ENCODE results near the gene GPR32.
"Not testable (repeated sequence)": the region's sequence is repeated elsewhere in the genome, so short reads cannot be mapped to it uniquely, and the experiment has no call there.

Gene GPR32

DNA sequence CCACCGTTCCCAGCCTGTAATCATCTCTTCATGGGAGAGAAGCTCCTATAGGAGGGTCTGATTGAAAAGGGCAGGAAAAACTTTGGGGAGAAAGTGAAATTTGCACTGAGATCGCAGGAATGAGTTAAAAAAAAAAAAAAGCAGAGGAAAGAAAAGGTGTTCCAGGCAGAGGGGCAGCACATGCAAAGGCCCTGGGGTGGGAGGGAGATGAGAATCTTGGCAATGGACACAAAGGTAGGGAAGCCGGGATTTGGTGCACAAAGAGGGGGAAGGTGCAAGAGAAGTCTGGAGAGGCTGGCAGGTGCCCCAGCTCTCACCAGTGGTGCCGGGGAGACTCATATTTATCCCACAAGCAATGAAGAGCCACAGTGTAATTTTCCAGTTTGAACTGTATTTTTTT lies 16.4 kb upstream of the GPR32 start:
- no peak overlapping the region for H3K4me3 ChIP-seq (ENCODE audit: low read depth in 1 of 2, low read length in 2 of 2)
- no peaks in the 10 kb centered on the region for H3K9me3 ChIP-seq (ENCODE audit: control insufficient read depth in 1 of 2, low read length in 2 of 2)
- H3K27me3 ChIP-seq (ENCODE audit: low read depth, low read length) = no peaks in the 10 kb centered on the region
- H3K36me3 ChIP-seq (ENCODE audit: control insufficient read depth in 1 of 2, insufficient read depth in 2 of 2, low read length in 2 of 2) = no peaks in the 10 kb centered on the region
- no peaks in the 10 kb centered on the region for H3K4me1 ChIP-seq (ENCODE audit: control insufficient read depth in 1 of 2, insufficient read depth in 2 of 2, low read length in 2 of 2)
- H3K27ac ChIP-seq (ENCODE audit: low read length) = no peak overlapping the region

GRCh38 chr19:50756244-50756643 lies 14.0 kb upstream of the GPR32 start:
- not testable (repeated sequence) for H3K27ac ChIP-seq (ENCODE audit: low read length); H3K27me3 ChIP-seq (ENCODE audit: low read depth, low read length); H3K4me1 ChIP-seq (ENCODE audit: control insufficient read depth in 1 of 2, insufficient read depth in 2 of 2, low read length in 2 of 2); H3K4me3 ChIP-seq (ENCODE audit: low read depth in 1 of 2, low read length in 2 of 2); H3K36me3 ChIP-seq (ENCODE audit: control insufficient read depth in 1 of 2, insufficient read depth in 2 of 2, low read length in 2 of 2); H3K9me3 ChIP-seq (ENCODE audit: control insufficient read depth in 1 of 2, low read length in 2 of 2)

- not testable (repeated sequence) for H3K4me3 ChIP-seq (ENCODE audit: low read depth in 1 of 2, low read length in 2 of 2); H3K36me3 ChIP-seq (ENCODE audit: control insufficient read depth in 1 of 2, insufficient read depth in 2 of 2, low read length in 2 of 2); H3K27ac ChIP-seq (ENCODE audit: low read length); H3K9me3 ChIP-seq (ENCODE audit: control insufficient read depth in 1 of 2, low read length in 2 of 2); H3K27me3 ChIP-seq (ENCODE audit: low read depth, low read length); H3K4me1 ChIP-seq (ENCODE audit: control insufficient read depth in 1 of 2, insufficient read depth in 2 of 2, low read length in 2 of 2)
These were observed 12.6 kb upstream of the GPR32 start for GRCh38 chr19:50757624-50758023.

DNA sequence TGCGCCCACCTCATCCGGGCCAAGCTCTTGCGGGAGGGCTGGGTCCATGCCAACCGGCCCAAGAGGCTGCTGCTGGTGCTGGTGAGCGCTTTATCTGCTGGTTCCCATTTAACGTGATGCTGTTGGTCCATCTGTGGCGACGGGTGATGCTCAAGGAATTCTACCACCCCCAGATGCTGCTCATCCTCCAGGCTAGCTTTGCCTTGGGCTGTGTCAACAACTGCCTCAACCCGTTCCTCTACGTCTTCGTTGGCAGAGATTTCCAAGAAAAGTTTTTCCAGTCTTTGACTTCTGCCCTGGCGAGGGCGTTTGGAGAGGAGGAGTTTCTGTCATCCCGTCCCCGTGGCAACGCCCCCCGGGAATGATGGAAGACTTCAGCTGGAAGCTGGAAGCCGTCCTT lies 11.2 kb upstream of the GPR32 start:
- not testable (repeated sequence) for H3K27ac ChIP-seq (ENCODE audit: low read length); H3K4me1 ChIP-seq (ENCODE audit: control insufficient read depth in 1 of 2, insufficient read depth in 2 of 2, low read length in 2 of 2); H3K9me3 ChIP-seq (ENCODE audit: control insufficient read depth in 1 of 2, low read length in 2 of 2); H3K36me3 ChIP-seq (ENCODE audit: control insufficient read depth in 1 of 2, insufficient read depth in 2 of 2, low read length in 2 of 2); H3K27me3 ChIP-seq (ENCODE audit: low read depth, low read length); H3K4me3 ChIP-seq (ENCODE audit: low read depth in 1 of 2, low read length in 2 of 2)

DNA sequence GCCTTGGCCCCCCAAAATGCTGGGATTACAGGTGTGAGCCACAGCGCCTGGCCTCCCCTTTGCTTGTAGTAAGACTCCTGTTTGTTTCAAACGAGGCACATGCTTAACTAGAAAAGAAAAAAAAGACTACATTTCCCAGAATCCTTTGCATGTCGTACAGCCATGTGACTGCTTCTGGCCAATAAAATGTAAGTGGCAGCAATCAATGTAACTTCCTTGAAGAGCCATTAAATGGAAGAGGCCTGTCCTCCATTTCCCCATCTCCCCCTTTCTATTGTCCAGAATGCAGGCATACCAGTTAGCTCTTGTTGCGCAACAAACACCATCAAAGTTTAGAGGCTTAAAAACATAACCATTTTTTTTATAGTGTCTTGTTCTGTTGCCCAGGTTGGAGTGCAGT lies 10.4 kb upstream of the GPR32 start:
- Histone ChIP-seq H3K4me3 (ENCODE audit: low read depth in 1 of 2, low read length in 2 of 2) (no peak overlapping the region), H3K27ac (ENCODE audit: low read length) (no peak overlapping the region), H3K27me3 (ENCODE audit: low read depth, low read length) (no peaks in the 10 kb centered on the region)

DNA sequence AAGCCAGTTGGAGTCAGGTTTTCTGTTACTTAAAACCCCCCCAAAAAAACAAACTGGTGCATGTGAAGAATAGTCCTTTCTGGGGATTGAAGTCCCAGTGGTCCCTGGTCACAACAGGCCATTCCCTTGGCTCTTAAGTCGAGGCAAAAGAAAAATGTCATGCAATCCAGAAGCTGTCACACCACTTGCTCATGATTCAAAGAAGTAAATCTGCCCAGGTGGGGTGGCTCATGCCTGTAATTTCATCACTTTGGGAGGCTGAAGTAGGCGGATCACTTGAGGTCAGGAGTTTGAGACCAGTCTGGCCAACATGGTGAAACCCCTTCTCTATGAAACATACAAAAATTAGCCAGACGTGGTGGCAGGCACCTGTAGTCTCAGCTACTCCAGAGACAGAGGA lies 8.8 kb upstream of the GPR32 start:
- not testable (repeated sequence) for H3K9me3 ChIP-seq (ENCODE audit: control insufficient read depth in 1 of 2, low read length in 2 of 2); H3K27me3 ChIP-seq (ENCODE audit: low read depth, low read length); H3K27ac ChIP-seq (ENCODE audit: low read length); H3K4me3 ChIP-seq (ENCODE audit: low read depth in 1 of 2, low read length in 2 of 2); H3K4me1 ChIP-seq (ENCODE audit: control insufficient read depth in 1 of 2, insufficient read depth in 2 of 2, low read length in 2 of 2); H3K36me3 ChIP-seq (ENCODE audit: control insufficient read depth in 1 of 2, insufficient read depth in 2 of 2, low read length in 2 of 2)

More for the DNA sequence above, 10.4 kb upstream of the GPR32 start:
- Histone ChIP-seq H3K36me3 (ENCODE audit: control insufficient read depth in 1 of 2, insufficient read depth in 2 of 2, low read length in 2 of 2) (no peaks in the 10 kb centered on the region), H3K9me3 (ENCODE audit: control insufficient read depth in 1 of 2, low read length in 2 of 2) (peaks cover 0 to 4% of the 10 kb centered on the region in 2 donors), H3K4me1 (ENCODE audit: control insufficient read depth in 1 of 2, insufficient read depth in 2 of 2, low read length in 2 of 2) (no peaks in the 10 kb centered on the region)

DNA sequence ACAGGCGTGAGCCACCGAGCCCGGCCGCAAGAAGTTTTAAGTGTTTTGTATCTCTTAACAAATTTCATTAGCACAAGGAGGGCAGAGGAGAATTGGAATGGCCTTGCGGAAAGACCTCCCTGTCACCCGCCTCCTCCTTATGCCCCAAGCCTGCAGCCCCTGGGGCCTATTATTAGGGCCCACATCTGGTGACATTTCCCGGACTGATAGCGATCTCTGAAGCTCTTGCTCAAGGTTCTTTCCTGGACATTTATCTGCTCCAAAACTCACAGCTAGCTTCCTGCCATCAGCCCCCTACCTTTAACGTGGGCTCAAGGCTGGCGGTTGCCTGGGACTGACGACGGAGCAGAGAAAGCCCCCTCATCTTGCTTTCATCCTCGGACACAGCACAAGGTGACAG lies 6.7 kb upstream of the GPR32 start:
- not testable (repeated sequence) for H3K27me3 ChIP-seq (ENCODE audit: low read depth, low read length); H3K4me1 ChIP-seq (ENCODE audit: control insufficient read depth in 1 of 2, insufficient read depth in 2 of 2, low read length in 2 of 2); H3K4me3 ChIP-seq (ENCODE audit: low read depth in 1 of 2, low read length in 2 of 2); H3K9me3 ChIP-seq (ENCODE audit: control insufficient read depth in 1 of 2, low read length in 2 of 2); H3K27ac ChIP-seq (ENCODE audit: low read length); H3K36me3 ChIP-seq (ENCODE audit: control insufficient read depth in 1 of 2, insufficient read depth in 2 of 2, low read length in 2 of 2)

DNA sequence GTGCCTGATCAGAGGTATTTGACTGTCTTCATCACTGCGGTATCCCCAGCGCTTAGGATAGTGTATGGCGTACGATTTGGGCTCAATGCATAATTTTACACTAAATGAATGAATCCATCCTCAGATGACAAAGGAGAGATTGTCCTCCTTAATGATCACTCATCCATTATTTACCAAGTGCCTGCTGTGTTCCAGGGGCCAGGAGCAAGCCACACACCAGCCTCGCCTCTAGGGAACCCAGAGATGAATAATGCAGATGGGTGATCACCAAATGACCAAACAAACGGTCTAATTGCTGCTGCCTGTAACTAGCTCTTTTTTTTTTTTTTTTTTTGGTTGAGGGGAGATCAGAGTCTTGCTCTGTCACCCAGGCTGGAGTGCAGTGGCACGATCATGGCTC lies 5.9 kb upstream of the GPR32 start:
- Histone ChIP-seq H3K27ac (ENCODE audit: low read length) (no peak overlapping the region), H3K4me3 (ENCODE audit: low read depth in 1 of 2, low read length in 2 of 2) (no peak overlapping the region), H3K27me3 (ENCODE audit: low read depth, low read length) (no peaks in the 10 kb centered on the region), H3K9me3 (ENCODE audit: control insufficient read depth in 1 of 2, low read length in 2 of 2) (peaks cover 0 to 4% of the 10 kb centered on the region in 2 donors), H3K36me3 (ENCODE audit: control insufficient read depth in 1 of 2, insufficient read depth in 2 of 2, low read length in 2 of 2) (no peaks in the 10 kb centered on the region), H3K4me1 (ENCODE audit: control insufficient read depth in 1 of 2, insufficient read depth in 2 of 2, low read length in 2 of 2) (no peaks in the 10 kb centered on the region)

DNA sequence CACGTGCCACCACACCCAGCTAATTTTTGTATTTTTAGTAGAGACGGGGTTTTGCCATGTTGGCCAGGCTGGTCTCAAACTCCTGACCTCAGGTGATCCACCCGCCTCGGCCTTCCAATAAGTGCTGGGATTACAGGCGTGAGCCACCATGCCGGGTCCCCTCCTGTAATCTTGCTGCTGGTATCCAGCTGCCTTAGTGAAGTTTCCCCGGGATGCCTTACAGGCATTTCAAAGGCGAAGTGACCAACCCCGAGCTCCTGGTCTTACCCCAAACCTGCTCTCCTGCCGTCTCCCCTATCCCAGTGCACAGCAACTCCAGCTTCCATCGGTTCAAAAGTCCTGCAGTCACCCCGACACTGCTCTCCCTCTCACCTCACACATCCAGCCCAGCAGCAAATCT lies 3.5 kb upstream of the GPR32 start:
- not testable (repeated sequence) for H3K36me3 ChIP-seq (ENCODE audit: control insufficient read depth in 1 of 2, insufficient read depth in 2 of 2, low read length in 2 of 2); H3K27me3 ChIP-seq (ENCODE audit: low read depth, low read length); H3K4me1 ChIP-seq (ENCODE audit: control insufficient read depth in 1 of 2, insufficient read depth in 2 of 2, low read length in 2 of 2); H3K4me3 ChIP-seq (ENCODE audit: low read depth in 1 of 2, low read length in 2 of 2); H3K27ac ChIP-seq (ENCODE audit: low read length); H3K9me3 ChIP-seq (ENCODE audit: control insufficient read depth in 1 of 2, low read length in 2 of 2)

GRCh38 chr19:50767263-50767662 lies 3.0 kb upstream of the GPR32 start:
- H3K36me3 ChIP-seq (ENCODE audit: control insufficient read depth in 1 of 2, insufficient read depth in 2 of 2, low read length in 2 of 2); H3K4me1 ChIP-seq (ENCODE audit: control insufficient read depth in 1 of 2, insufficient read depth in 2 of 2, low read length in 2 of 2); H3K9me3 ChIP-seq (ENCODE audit: control insufficient read depth in 1 of 2, low read length in 2 of 2); H3K27me3 ChIP-seq (ENCODE audit: low read depth, low read length); H3K4me3 ChIP-seq (ENCODE audit: low read depth in 1 of 2, low read length in 2 of 2); H3K27ac ChIP-seq (ENCODE audit: low read length): not testable (repeated sequence)

- no peaks in the 10 kb centered on the region for H3K36me3 ChIP-seq (ENCODE audit: control insufficient read depth in 1 of 2, insufficient read depth in 2 of 2, low read length in 2 of 2)
- no peaks in the 10 kb centered on the region for H3K4me1 ChIP-seq (ENCODE audit: control insufficient read depth in 1 of 2, insufficient read depth in 2 of 2, low read length in 2 of 2)
- H3K27me3 ChIP-seq (ENCODE audit: low read depth, low read length) = no peaks in the 10 kb centered on the region
- no peaks in the 10 kb centered on the region for H3K9me3 ChIP-seq (ENCODE audit: control insufficient read depth in 1 of 2, low read length in 2 of 2)
- H3K27ac ChIP-seq (ENCODE audit: low read length) = no peak overlapping the region
- H3K4me3 ChIP-seq (ENCODE audit: low read depth in 1 of 2, low read length in 2 of 2) = no peak overlapping the region
These were observed 2.0 kb upstream of the GPR32 start for GRCh38 chr19:50768277-50768676.

GRCh38 chr19:50770888-50771287 lies 624 bp downstream of the GPR32 start:
- Histone ChIP-seq H3K27me3 (ENCODE audit: low read depth, low read length) (no peaks in the 10 kb centered on the region), H3K9me3 (ENCODE audit: control insufficient read depth in 1 of 2, low read length in 2 of 2) (no peaks in the 10 kb centered on the region), H3K4me3 (ENCODE audit: low read depth in 1 of 2, low read length in 2 of 2) (no peak overlapping the region), H3K36me3 (ENCODE audit: control insufficient read depth in 1 of 2, insufficient read depth in 2 of 2, low read length in 2 of 2) (no peaks in the 10 kb centered on the region), H3K27ac (ENCODE audit: low read length) (no peak overlapping the region), H3K4me1 (ENCODE audit: control insufficient read depth in 1 of 2, insufficient read depth in 2 of 2, low read length in 2 of 2) (no peaks in the 10 kb centered on the region)

Data from muscle layer of duodenum (tissue), 2 donors.